HPDE6-E6E7 (cell line): ENCODE results near the gene SPO11.

Experiments
- DNase-seq: peaks from one replicate; pipeline ENCODE4 v3.0.0; 2011; ENCODE audit warnings: missing footprints; ENCODE audit errors: extremely low spot score

The SPO11 gene

GRCh38 chr20:57391439-57392301, 62.1 kb downstream of the SPO11 start:
- DNase-seq = no peak

- no peak for DNase-seq
Measured at GRCh38 chr20:57392512-57393271, 63.1 kb downstream of the SPO11 start.
